Lung (tissue), 12 donors: ENCODE measurements around the gene PTPN22. TPM values are rescaled to one million over a fixed set of nuclear protein-coding genes. Genes with fewer than 3 reads are reported as not detected.
A peak's percentile ranks its signal among the peaks of the same experiment; 100 is the strongest.

ENCODE experiments used
- ATAC-seq: fragments of 200-7000 bp; cut with Tn5 transposase; one replicate; pipeline ENCODE4 v1.9.1; 2020; ENCODE audit warnings: moderate number of reproducible peaks; ENCODE audit not compliant: insufficient read depth, low FRiP score
- DNase-seq, 3 donors: peaks; one replicate each; pipeline ENCODE4 v3.0.0-alpha.2; 2013 to 2017
- H3K27ac ChIP-seq, 2 donors: one replicate each; pipeline ENCODE4 v1.5.1; 2013; ENCODE audit warnings: mild to moderate bottlenecking in 2 of 2, moderate library complexity in 2 of 2, control low read depth in 1 of 2, inconsistent platforms in 1 of 2, low read depth in 1 of 2, low read length in 1 of 2
- H3K27me3 ChIP-seq, 3 donors: one replicate each; pipeline ENCODE4 v1.5.1; 2013; ENCODE audit warnings: low read length in 2 of 3; ENCODE audit not compliant: control insufficient read depth in 3 of 3, insufficient read depth in 3 of 3
- H3K36me3 ChIP-seq, 4 donors: one replicate each; pipeline ENCODE4 v1.5.1; 2013; ENCODE audit warnings: low read length in 4 of 4, mild to moderate bottlenecking in 1 of 4, moderate library complexity in 1 of 4; ENCODE audit not compliant: control insufficient read depth in 4 of 4, insufficient read depth in 4 of 4
- H3K4me1 ChIP-seq, 5 donors: one replicate each; pipeline ENCODE4 v1.5.1; 2013; ENCODE audit warnings: low read length in 5 of 5, mild to moderate bottlenecking in 2 of 5, moderate library complexity in 1 of 5; ENCODE audit not compliant: control insufficient read depth in 5 of 5, insufficient read depth in 5 of 5
- H3K4me3 ChIP-seq: one replicate; pipeline ENCODE4 v1.5.1; 2013; ENCODE audit warnings: mild to moderate bottlenecking, control low read depth, moderate library complexity
- H3K9ac ChIP-seq, 2 donors: one replicate each; pipeline ENCODE4 v1.5.1; 2013; ENCODE audit warnings: low read length in 2 of 2, control low read depth in 1 of 2; ENCODE audit not compliant: insufficient read depth in 1 of 2
- H3K9me3 ChIP-seq, 4 donors: one replicate each; pipeline ENCODE4 v1.5.1; 2013; ENCODE audit warnings: low read length in 3 of 4, mild to moderate bottlenecking in 1 of 4, moderate library complexity in 1 of 4; ENCODE audit not compliant: control insufficient read depth in 4 of 4, insufficient read depth in 3 of 4
- WGBS, 2 donors: extraction: QIAGEN DNeasy Blood & Tissue Kit; methylation state at CpG; one replicate each; pipeline ENCODE4 v1.1.7; 2013; 5-methylcytosine and 5-hydroxymethylcytosine counted together
- polyA plus RNA-seq, 2 donors: library from polyadenylated mRNA; stranded (reverse); fragments of 200-250 nt; gene quantifications; one replicate each; pipeline ENCODE4 v1.2.1, GENCODE V29; 2013
- total RNA-seq, 2 donors: library from RNA; depleted of rRNA in 1 of 2; stranded (reverse); fragments of >200 nt in 1 of 2; gene quantifications; one replicate each; pipeline ENCODE4 v1.2.1, GENCODE V29; 2014 to 2021
- TF ChIP-seq, protein P1 (sequence below): IDR thresholded peaks from 2 replicates; pipeline ENCODE4 v1.5.1; 2012; ENCODE audit warnings: mild to moderate bottlenecking; ENCODE audit errors: control extremely low read depth, extremely low read depth
- donor health status: control.
- donor health status: control.
- donor health status: Bipolar disorder and iron deficiency.
- donor health status: healthy.
- donor health status: DM: yes; HTN: yes; CAD: no.

The PTPN22 gene
- total and polyA plus RNA-seq, 4 donors = 4.2 to 7.0 (median 6.1) TPM

DNA sequence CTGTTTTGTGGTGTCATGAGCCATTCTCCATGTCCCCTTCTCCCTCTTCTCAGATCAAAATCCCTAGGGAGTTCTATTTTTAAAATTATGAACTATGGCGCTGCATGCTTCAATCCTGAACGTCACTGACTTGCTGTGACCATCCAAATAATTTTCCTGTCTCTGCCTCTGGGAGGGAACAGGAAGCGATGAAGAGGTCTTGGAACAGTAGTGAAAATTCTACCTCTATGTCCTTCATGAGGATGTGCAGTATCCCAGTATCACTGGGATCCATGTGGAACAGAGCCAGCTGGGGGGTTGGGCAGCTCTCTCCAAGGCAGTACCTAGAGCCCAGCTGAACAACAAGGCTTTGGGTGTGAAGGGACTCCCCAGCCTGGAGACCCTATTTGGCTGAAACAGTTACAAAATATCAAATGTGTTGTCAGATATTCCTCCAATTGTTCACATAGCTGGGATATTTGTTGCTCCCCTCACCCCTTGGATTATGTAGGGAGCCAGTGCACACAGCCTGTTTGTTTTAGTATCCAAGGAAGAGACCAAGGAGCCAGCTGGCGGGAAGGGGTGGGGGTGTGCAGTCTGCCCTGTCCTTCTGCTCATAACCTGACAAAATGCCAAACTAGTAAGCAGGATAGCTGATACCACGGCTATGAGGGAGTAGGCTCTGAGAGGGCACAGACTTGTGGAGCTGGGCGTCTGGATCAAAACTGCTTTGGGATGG, 41.2 kb upstream of the PTPN22 start:
- peak overlapping the region; percentile 14 to 72 for H3K27ac ChIP-seq
- TF ChIP-seq, protein P1, sequence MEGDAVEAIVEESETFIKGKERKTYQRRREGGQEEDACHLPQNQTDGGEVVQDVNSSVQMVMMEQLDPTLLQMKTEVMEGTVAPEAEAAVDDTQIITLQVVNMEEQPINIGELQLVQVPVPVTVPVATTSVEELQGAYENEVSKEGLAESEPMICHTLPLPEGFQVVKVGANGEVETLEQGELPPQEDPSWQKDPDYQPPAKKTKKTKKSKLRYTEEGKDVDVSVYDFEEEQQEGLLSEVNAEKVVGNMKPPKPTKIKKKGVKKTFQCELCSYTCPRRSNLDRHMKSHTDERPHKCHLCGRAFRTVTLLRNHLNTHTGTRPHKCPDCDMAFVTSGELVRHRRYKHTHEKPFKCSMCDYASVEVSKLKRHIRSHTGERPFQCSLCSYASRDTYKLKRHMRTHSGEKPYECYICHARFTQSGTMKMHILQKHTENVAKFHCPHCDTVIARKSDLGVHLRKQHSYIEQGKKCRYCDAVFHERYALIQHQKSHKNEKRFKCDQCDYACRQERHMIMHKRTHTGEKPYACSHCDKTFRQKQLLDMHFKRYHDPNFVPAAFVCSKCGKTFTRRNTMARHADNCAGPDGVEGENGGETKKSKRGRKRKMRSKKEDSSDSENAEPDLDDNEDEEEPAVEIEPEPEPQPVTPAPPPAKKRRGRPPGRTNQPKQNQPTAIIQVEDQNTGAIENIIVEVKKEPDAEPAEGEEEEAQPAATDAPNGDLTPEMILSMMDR = no peak
- peaks cover 0 to 16% (median 0%) of the 10 kb centered on the region in 5 donors for H3K4me1 ChIP-seq
- no peaks in the 10 kb centered on the region for H3K9me3 ChIP-seq
- H3K27me3 ChIP-seq = no peaks in the 10 kb centered on the region
- H3K9ac ChIP-seq = no peak overlapping the region
- ATAC-seq = peak; percentile 81
- no peak overlapping the region for H3K4me3 ChIP-seq
- 49 to 69% methylated on average over 6 of the region's 6 CpGs for WGBS, 2 donors
- H3K36me3 ChIP-seq = peaks cover 10 to 26% (median 17%) of the 10 kb centered on the region in 4 donors
- DNase-seq = peak; percentile 79 to 86 (median 82)

DNA sequence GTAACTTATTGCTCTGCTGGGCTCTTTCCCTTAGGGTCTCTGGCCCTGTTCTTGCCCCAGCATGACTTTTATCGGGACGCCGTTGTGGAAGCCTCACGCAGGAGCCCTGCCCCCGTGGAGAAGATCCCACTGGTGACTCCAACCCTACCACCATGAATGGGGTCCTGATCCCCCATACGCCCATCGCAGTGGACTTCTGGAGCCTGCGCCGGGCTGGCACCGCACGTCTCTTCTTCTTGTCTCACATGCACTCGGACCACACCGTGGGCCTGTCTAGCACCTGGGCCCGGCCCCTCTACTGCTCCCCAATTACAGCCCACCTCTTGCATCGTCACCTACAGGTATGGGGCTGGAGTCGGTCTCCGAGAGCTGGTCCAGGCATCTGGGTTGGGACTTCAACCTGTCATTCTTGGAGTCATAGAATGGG, 33.9 kb upstream of the PTPN22 start:
- H3K9ac ChIP-seq = peak overlapping the region; percentile 86 to 94
- TF ChIP-seq, protein P1 = no peak
- 0% methylated on average over 17 of the region's 17 CpGs for WGBS, 2 donors
- ATAC-seq (no peak), DNase-seq (peak in 1 of 3 donors; percentile 37)
- H3K4me3 ChIP-seq = peak overlapping the region; percentile 74
- H3K36me3 ChIP-seq = peaks cover 0 to 23% (median 10%) of the 10 kb centered on the region in 4 donors
- peaks cover 3 to 11% (median 4%) of the 10 kb centered on the region in 5 donors for H3K4me1 ChIP-seq
- H3K9me3 ChIP-seq = no peaks in the 10 kb centered on the region
- no peaks in the 10 kb centered on the region for H3K27me3 ChIP-seq
- peak overlapping the region; percentile 51 to 97 for H3K27ac ChIP-seq

DNA sequence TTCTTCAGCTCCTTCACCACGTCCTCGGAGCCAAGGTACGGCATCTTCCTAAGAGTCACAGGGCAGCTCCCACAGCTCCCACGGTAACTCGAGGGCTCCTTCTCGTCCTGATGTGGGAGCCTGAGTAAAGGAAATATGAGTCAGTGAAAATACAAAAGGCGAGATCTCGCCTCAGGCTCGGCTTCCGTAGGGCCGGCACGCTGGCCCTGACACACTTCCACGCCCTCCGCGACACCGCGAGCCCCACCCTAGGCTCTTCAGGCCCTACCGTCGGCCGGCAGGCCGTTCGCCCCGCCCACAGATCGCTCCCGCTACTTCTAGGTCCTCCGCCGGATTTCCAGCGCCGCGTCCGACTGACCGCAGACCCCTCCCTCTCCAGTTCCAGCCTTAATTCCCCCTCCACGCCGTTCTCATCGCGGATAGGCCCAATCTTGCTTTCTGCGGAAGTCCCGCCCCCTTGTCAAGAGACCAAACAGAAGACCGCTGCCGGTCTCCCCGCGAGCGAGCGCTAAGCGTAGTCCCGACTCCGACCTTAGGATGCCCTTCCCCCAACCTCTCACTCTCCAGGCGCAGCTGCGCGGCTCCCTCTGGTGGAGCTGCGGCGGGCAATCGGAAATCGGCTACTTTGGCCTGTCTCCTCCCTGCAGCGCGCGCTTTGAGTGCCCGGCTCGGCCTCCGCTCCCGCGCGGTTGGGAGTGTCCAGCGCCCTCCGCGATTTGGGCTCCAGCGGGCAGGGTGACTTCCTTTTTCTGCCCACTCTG, 33.3 kb upstream of the PTPN22 start, which contains the start of the genes AP4B1 and DCLRE1B:
Gene AP4B1 (minus strand): TSS at position 126 of the 761 bp plus-strand sequence. CDS start 82 bp downstream, at position 44.
Gene DCLRE1B (plus strand): TSS at position 653 of the 761 bp plus-strand sequence. CDS start 261 bp downstream, outside the sequence.
- H3K9me3 ChIP-seq = no peaks in the 10 kb centered on the region
- peak within 1 kb of the TSS; percentile 74 for H3K4me3 ChIP-seq
- ATAC-seq (peak; percentile 96), DNase-seq (peak; percentile 100)
- H3K27ac ChIP-seq = peak within 1 kb of the TSS; percentile 51 to 97
- H3K9ac ChIP-seq = peak within 1 kb of the TSS; percentile 91 to 94
- TF ChIP-seq, protein P1 = peak; percentile 90
- H3K4me1 ChIP-seq = peaks cover 3 to 11% (median 4%) of the 10 kb centered on the region in 5 donors
- H3K27me3 ChIP-seq = no peaks in the 10 kb centered on the region
- peaks cover under 1 to 22% (median 12%) of the 10 kb centered on the region in 4 donors for H3K36me3 ChIP-seq
- WGBS, 2 donors = 0 to 1% methylated on average over 67 of the region's 67 CpGs
